ENCODE data around the gene PLEKHM2.

DNA sequence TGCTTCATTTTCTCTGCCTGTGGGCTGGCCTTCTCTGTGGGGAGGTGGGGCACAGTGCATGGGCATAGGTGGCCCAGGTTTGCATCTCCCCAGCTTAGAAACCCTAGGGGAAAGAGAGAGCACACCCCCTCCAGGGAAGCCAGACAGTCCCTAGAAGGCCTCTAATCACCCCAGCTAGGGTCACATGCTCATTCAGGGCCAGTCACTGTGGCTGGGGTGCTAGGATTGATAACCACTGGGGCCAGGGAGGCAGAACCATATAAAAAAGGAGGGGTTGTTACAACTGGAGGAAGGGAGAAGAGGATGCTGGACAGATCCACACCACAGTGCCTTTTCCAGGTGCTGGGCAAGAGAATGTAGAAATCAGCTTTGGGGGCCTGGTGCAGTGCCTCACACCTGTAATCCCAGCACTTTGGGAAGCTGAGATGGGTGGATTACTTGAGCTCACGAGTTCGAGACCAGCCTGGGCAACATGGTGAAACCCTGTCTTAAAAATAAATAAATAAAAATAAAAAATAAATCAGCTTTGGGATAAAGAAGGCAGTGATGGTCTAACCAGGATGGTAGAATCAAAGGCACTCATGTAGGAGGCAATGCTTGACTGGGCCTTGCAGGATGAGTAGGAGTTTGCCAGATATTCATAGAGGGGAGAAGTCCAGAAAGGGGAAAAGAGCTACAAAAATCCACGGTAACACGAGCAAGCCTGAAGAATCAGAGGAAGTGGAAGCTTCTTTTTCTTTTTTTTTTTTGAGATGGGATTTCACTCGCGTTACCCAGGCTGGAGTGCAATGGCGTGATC, 94.0 kb downstream of the PLEKHM2 start:
- no peak for TF ChIP-seq RAD21 (IDR thresholded peaks at IDR 0.05; ENCODE audit: low read depth)
- no peak for TF ChIP-seq TCF12 (IDR thresholded peaks at IDR 0.05; ENCODE audit: low read depth)
- TF ChIP-seq, protein P1, sequence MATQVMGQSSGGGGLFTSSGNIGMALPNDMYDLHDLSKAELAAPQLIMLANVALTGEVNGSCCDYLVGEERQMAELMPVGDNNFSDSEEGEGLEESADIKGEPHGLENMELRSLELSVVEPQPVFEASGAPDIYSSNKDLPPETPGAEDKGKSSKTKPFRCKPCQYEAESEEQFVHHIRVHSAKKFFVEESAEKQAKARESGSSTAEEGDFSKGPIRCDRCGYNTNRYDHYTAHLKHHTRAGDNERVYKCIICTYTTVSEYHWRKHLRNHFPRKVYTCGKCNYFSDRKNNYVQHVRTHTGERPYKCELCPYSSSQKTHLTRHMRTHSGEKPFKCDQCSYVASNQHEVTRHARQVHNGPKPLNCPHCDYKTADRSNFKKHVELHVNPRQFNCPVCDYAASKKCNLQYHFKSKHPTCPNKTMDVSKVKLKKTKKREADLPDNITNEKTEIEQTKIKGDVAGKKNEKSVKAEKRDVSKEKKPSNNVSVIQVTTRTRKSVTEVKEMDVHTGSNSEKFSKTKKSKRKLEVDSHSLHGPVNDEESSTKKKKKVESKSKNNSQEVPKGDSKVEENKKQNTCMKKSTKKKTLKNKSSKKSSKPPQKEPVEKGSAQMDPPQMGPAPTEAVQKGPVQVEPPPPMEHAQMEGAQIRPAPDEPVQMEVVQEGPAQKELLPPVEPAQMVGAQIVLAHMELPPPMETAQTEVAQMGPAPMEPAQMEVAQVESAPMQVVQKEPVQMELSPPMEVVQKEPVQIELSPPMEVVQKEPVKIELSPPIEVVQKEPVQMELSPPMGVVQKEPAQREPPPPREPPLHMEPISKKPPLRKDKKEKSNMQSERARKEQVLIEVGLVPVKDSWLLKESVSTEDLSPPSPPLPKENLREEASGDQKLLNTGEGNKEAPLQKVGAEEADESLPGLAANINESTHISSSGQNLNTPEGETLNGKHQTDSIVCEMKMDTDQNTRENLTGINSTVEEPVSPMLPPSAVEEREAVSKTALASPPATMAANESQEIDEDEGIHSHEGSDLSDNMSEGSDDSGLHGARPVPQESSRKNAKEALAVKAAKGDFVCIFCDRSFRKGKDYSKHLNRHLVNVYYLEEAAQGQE (IDR thresholded peaks at IDR 0.05; ENCODE audit: low read depth) = peak; percentile 29; the same call in 1 of the 2 replicates
- TF ChIP-seq ZBTB7A (IDR thresholded peaks at IDR 0.05; ENCODE audit: low read depth) = no peak
- TF ChIP-seq CEBPB (IDR thresholded peaks at IDR 0.05) = no peak
- no peak for TF ChIP-seq TAF1 (IDR thresholded peaks at IDR 0.05; ENCODE audit: low read depth)
- no peak for TF ChIP-seq CREB1 (IDR thresholded peaks at IDR 0.05; ENCODE audit: low read depth)
- TF ChIP-seq TEAD4 (IDR thresholded peaks at IDR 0.05) = no peak
- TF ChIP-seq, protein P2, sequence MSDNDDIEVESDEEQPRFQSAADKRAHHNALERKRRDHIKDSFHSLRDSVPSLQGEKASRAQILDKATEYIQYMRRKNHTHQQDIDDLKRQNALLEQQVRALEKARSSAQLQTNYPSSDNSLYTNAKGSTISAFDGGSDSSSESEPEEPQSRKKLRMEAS (IDR thresholded peaks at IDR 0.05) = no peak
- no peak for TF ChIP-seq EP300 (IDR thresholded peaks at IDR 0.05; ENCODE audit: borderline replicate concordance)
- TF ChIP-seq, protein P3, sequence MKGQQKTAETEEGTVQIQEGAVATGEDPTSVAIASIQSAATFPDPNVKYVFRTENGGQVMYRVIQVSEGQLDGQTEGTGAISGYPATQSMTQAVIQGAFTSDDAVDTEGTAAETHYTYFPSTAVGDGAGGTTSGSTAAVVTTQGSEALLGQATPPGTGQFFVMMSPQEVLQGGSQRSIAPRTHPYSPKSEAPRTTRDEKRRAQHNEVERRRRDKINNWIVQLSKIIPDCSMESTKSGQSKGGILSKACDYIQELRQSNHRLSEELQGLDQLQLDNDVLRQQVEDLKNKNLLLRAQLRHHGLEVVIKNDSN (IDR thresholded peaks at IDR 0.05) = no peak
- no peak for TF ChIP-seq YY1 (IDR thresholded peaks at IDR 0.05; ENCODE audit: low read depth)
